OCI-LY1 (cell line): Measurements from ENCODE around the gene TAF3.

Experiments
- H2AFZ ChIP-seq: fragments of 200-600 bp; sonication (generic), shearing (Covaris generic); 2 replicates; pipeline ENCODE4 v1.6.0; 2014; ENCODE audit warnings: antibody characterized with exemption, mild to moderate bottlenecking, low read length
- H3F3A ChIP-seq: fragments of 200-600 bp; sonication (generic), shearing (Covaris generic); 2 replicates; pipeline ENCODE4 v1.6.0; 2014; ENCODE audit warnings: mild to moderate bottlenecking, antibody characterized with exemption, low read length, moderate library complexity; ENCODE audit not compliant: insufficient read depth
- H3K27ac ChIP-seq: fragments of 200-600 bp; sonication (generic); 2 replicates; pipeline ENCODE4 v1.5.1; 2014; ENCODE audit warnings: low read length, mixed run types, mild to moderate bottlenecking, low read depth; ENCODE audit not compliant: poor library complexity, severe bottlenecking
- H3K27me3 ChIP-seq: fragments of 200-600 bp; sonication (generic); 2 replicates; pipeline ENCODE4 v1.6.0; 2014; ENCODE audit warnings: antibody characterized with exemption, mild to moderate bottlenecking, low read length, moderate library complexity; ENCODE audit not compliant: insufficient read depth
- H3K36me3 ChIP-seq: fragments of 200-600 bp; sonication (generic); 2 replicates; pipeline ENCODE4 v1.6.1; 2014; ENCODE audit warnings: mild to moderate bottlenecking, antibody characterized with exemption, low read length, moderate library complexity, mixed read lengths; ENCODE audit not compliant: insufficient read depth
- H3K4me1 ChIP-seq: fragments of 200-600 bp; sonication (generic); 2 replicates; pipeline ENCODE4 v1.5.1; 2014; ENCODE audit warnings: mild to moderate bottlenecking, low read length, moderate library complexity; ENCODE audit not compliant: insufficient read depth, severe bottlenecking
- H3K4me2 ChIP-seq: fragments of 200-600 bp; sonication (generic), shearing (Covaris generic); 2 replicates; pipeline ENCODE4 v1.6.1; 2014; ENCODE audit warnings: low read length
- H3K4me3 ChIP-seq: fragments of 200-600 bp; sonication (generic); 2 replicates; pipeline ENCODE4 v1.5.1; 2014; ENCODE audit warnings: low read length, low read depth, mild to moderate bottlenecking, mixed read lengths; ENCODE audit not compliant: poor library complexity, severe bottlenecking
- H3K79me2 ChIP-seq: fragments of 200-600 bp; shearing (Covaris generic); 2 replicates; pipeline ENCODE4 v1.6.1; 2016; ENCODE audit warnings: mixed run types, low read length, mixed read lengths; ENCODE audit not compliant: insufficient read depth
- H3K9ac ChIP-seq: fragments of 200-600 bp; sonication (generic), shearing (Covaris generic); 2 replicates; pipeline ENCODE4 v1.6.1; 2014; ENCODE audit warnings: mild to moderate bottlenecking, low read length, mixed read lengths
- H3K9me2 ChIP-seq: fragments of 200-600 bp; sonication (generic), shearing (Covaris generic); 2 replicates; pipeline ENCODE4 v1.6.1; 2014; ENCODE audit warnings: low read depth, mild to moderate bottlenecking, low read length, mixed read lengths
- H3K9me3 ChIP-seq: fragments of 200-600 bp; shearing (Covaris generic); 2 replicates; pipeline ENCODE4 v1.6.1; 2014; ENCODE audit warnings: low read length, mixed read lengths
- H4K20me1 ChIP-seq: fragments of 200-600 bp; sonication (generic), shearing (Covaris generic); 2 replicates; pipeline ENCODE4 v1.6.0; 2016; ENCODE audit warnings: mild to moderate bottlenecking, low read length; ENCODE audit not compliant: insufficient read depth
- CTCF ChIP-seq: fragments of 200-600 bp; sonication (generic), shearing (Covaris generic); IDR thresholded peaks from 2 replicates; pipeline ENCODE4 v1.5.1; 2017; ENCODE audit warnings: mild to moderate bottlenecking, antibody characterized with exemption, low read length, moderate library complexity, mixed read lengths
- EZH2 ChIP-seq: fragments of 200-600 bp; sonication (generic), shearing (Covaris generic); IDR thresholded peaks from 2 replicates; pipeline ENCODE4 v1.8.0; 2017; ENCODE audit warnings: borderline replicate concordance, mixed run types, mild to moderate bottlenecking, antibody characterized with exemption, low read length, moderate library complexity, mixed read lengths

Gene TAF3

DNA sequence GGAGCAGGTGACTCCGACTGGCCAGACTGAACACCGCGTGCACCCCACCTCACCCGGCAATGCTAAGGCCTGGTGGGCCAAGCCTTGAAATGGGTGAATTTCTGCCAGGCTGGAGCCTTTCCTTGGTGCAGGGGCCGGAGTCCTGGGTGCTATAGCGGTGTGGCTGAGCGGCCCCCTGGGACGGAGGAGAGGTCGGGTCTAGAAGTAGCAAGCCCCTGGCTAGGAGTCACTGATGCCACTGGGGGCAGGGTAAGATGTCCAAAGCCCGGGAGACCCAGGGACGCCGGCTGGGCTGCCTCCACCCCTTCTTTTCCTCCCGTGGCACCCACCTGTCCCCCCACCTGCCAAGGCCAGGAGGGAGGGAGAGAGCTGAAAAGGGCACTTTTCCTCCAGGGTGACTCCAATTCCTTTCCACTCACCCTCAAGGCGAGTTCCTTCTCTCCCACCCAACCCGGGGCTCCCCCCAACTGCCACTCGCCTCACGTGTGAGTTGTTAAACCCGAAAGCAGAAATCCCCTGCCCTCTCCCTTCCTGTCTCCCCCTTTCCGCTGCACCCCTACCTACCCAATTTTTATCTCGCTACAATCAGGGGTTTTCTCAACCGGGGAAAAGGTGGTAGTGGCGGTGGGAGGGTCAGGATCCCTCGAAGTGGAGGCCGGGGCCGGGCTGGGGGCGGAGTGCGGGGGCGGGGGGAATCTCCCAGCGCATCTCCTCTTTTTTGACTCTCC is 230.1 kb downstream of the TAF3 start:
- Histone ChIP-seq H3F3A (no peaks in the 10 kb centered on the region), H3K27ac (no peak overlapping the region), H3K4me2 (no peak overlapping the region), H3K79me2 (no peaks in the 10 kb centered on the region), H2AFZ (no peak overlapping the region), H3K9ac (no peak overlapping the region), H3K4me1 (no peaks in the 10 kb centered on the region), H3K9me3 (no peaks in the 10 kb centered on the region), H4K20me1 (no peaks in the 10 kb centered on the region), H3K4me3 (no peak overlapping the region), H3K27me3 (no peaks in the 10 kb centered on the region), H3K36me3 (no peaks in the 10 kb centered on the region), H3K9me2 (no peaks in the 10 kb centered on the region)
- TF ChIP-seq CTCF (no peak), EZH2 (no peak)

DNA sequence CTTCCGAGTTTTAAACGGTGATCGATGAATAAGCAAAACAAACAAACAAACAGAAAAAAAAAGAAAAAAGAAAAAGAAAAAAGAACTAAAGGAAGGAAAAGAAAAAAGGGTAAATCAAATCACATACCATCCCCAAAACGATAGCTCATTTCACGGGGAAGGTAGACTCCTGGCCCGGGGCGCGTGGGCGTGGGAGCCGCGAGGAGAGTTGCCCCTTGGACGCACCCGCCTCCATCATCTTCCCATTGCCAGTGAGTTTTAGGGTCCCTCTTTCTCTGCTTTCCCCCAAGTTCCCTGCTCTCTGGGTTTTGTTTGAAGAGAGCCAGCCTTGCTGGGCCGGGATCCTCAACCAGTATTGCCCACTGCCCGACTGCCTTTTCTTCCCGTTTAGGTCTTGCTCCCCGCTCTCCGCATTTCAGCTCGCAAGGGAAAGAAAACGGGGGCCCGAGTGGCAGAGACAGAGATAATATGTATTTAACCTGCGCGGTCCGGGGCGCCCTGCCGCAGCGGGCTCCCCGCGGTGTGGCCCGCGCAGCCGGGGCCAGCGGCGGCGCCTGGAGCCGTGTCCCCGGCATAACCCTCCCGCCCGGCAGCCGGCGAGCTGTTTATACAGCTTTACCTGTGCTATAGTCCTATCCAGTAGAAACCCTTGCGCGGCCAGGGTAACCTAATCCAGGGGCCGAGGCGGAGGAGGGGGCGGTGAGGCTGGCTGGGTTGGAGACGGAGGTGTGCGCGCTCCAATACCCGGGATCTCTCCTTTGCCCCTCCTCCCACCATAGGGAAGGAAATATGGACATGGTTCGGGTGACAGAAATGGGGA is 230.9 kb downstream of the TAF3 start:
- no peaks in the 10 kb centered on the region for H3K79me2 ChIP-seq
- H3K4me3 ChIP-seq: no peak overlapping the region
- H3K27me3 ChIP-seq: no peaks in the 10 kb centered on the region
- no peak overlapping the region for H3K9ac ChIP-seq
- H3K4me2 ChIP-seq: no peak overlapping the region
- H4K20me1 ChIP-seq: no peaks in the 10 kb centered on the region
- no peak overlapping the region for H2AFZ ChIP-seq
- no peak overlapping the region for H3K27ac ChIP-seq
- H3K4me1 ChIP-seq: no peaks in the 10 kb centered on the region
- no peaks in the 10 kb centered on the region for H3K36me3 ChIP-seq
- TF ChIP-seq EZH2: no peak
- TF ChIP-seq CTCF: no peak
- no peaks in the 10 kb centered on the region for H3F3A ChIP-seq
- no peaks in the 10 kb centered on the region for H3K9me2 ChIP-seq
- no peaks in the 10 kb centered on the region for H3K9me3 ChIP-seq

DNA sequence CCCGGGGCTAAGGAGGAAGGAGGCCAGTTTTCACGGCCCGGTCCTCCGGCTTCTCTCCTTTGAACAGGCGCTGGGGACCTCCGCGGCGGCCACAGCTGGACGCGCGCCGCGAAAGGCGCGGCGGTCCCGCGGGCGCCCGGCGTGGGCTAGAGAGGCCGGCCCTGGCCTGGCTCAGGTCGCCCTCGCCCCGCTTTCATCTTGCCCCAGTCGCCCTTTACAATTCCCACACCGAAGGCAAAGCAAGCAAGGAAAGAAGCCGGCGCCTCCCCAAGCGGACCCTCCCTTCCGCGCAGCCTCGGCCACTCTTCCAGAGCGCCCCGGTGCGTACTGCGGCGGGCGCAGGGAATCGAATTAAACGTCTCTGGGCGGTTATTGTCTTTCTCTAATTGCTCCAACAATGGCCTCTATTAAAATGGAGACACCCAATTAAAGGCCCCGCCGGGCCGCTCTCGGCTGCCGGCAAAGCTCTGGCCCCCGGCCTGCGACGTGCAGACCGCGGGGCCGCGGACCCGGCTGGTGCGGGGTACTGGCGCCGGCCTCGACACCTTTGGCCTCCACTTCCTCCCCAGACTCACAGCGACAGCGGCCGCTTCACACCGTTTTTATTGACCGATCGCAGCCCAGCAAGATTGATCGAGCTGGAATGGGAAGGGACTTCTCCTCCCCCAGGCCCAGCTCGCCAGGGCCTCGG is 231.7 kb downstream of the TAF3 start:
- H3K36me3 ChIP-seq: no peaks in the 10 kb centered on the region
- no peaks in the 10 kb centered on the region for H3F3A ChIP-seq
- H3K27me3 ChIP-seq: no peaks in the 10 kb centered on the region
- no peak overlapping the region for H3K4me3 ChIP-seq
- no peaks in the 10 kb centered on the region for H4K20me1 ChIP-seq
- no peak overlapping the region for H3K9ac ChIP-seq
- no peaks in the 10 kb centered on the region for H3K79me2 ChIP-seq
- TF ChIP-seq CTCF: no peak
- no peak for TF ChIP-seq EZH2
- no peak overlapping the region for H2AFZ ChIP-seq
- H3K4me1 ChIP-seq: no peaks in the 10 kb centered on the region
- no peaks in the 10 kb centered on the region for H3K9me3 ChIP-seq
- H3K27ac ChIP-seq: no peak overlapping the region
- no peaks in the 10 kb centered on the region for H3K9me2 ChIP-seq
- no peak overlapping the region for H3K4me2 ChIP-seq
